ENCODE results near the gene STUB1.
A peak's percentile ranks its signal among the peaks of the same experiment; 100 is the strongest.

Gene STUB1

GRCh38 chr16:660459-661183 lies 19.6 kb upstream of the STUB1 start:
- H3K27ac ChIP-seq, result peak overlapping the region in 6 of 21 experiments; percentile 8 to 69 (median 50)

GRCh38 chr16:661184-661821 lies 18.9 kb upstream of the STUB1 start:
- H3K27ac ChIP-seq, result peak overlapping the region in 5 of 21 experiments; percentile 30 to 69 (median 42)
- no peak overlapping the region for H3K4me3 ChIP-seq

More at GRCh38 chr16:660459-661183, 19.6 kb upstream of the STUB1 start:
- H3K4me3 ChIP-seq, result no peak overlapping the region

GRCh38 chr16:662095-662494 lies 18.1 kb upstream of the STUB1 start:
- H3K4me3 ChIP-seq, result no peak overlapping the region
- no peak overlapping the region for H3K27ac ChIP-seq

GRCh38 chr16:662597-662996 lies 17.6 kb upstream of the STUB1 start:
- Histone ChIP-seq H3K27ac (no peak overlapping the region), H3K4me3 (no peak overlapping the region)

GRCh38 chr16:666572-666971 lies 13.6 kb upstream of the STUB1 start:
- Histone ChIP-seq H3K4me3 (no peak overlapping the region), H3K27ac (peak overlapping the region in 1 of 21 experiments; percentile 28)

- Histone ChIP-seq H3K4me3 (peak overlapping the region in 5 of 7 experiments; percentile 83 to 98 (median 96)), H3K27ac (peak overlapping the region in 20 of 21 experiments; percentile 5 to 96 (median 90))
Observed at GRCh38 chr16:667113-667779, 13.0 kb upstream of the STUB1 start.

GRCh38 chr16:667780-668518 lies 12.3 kb upstream of the STUB1 start, which contains the start of gene RHOT2:
Gene RHOT2 (plus strand): TSS chr16:668132. CDS start chr16:668200, 68 bp downstream.
- H3K27ac ChIP-seq, result peak within 1 kb of the TSS; percentile 82 to 98 (median 93)

GRCh38 chr16:668519-669171 lies 11.6 kb upstream of the STUB1 start:
- peak overlapping the region; percentile 82 to 98 (median 93) for H3K27ac ChIP-seq
- peak overlapping the region; percentile 70 to 98 (median 94) for H3K4me3 ChIP-seq

More at GRCh38 chr16:667780-668518, 12.3 kb upstream of the STUB1 start, which contains the start of gene RHOT2:
- H3K4me3 ChIP-seq, result peak within 1 kb of the TSS; percentile 70 to 98 (median 94)

GRCh38 chr16:669666-670065 lies 10.5 kb upstream of the STUB1 start:
- Histone ChIP-seq H3K4me3 (no peak overlapping the region), H3K27ac (peak overlapping the region in 1 of 21 experiments; percentile 98)

- Histone ChIP-seq H3K27ac (no peak overlapping the region), H3K4me3 (no peak overlapping the region)
Observed at GRCh38 chr16:670485-671352, 9.5 kb upstream of the STUB1 start.

GRCh38 chr16:671353-672131 lies 8.7 kb upstream of the STUB1 start:
- no peak overlapping the region for H3K27ac ChIP-seq
- H3K4me3 ChIP-seq, result no peak overlapping the region

- Histone ChIP-seq H3K27ac (no peak overlapping the region), H3K4me3 (no peak overlapping the region)
Observed at GRCh38 chr16:672371-672770, 7.8 kb upstream of the STUB1 start.

- H3K4me3 ChIP-seq, result no peak overlapping the region
- no peak overlapping the region for H3K27ac ChIP-seq
Observed at GRCh38 chr16:672851-673250, 7.4 kb upstream of the STUB1 start.

- H3K4me3 ChIP-seq, result no peak overlapping the region
- H3K27ac ChIP-seq, result no peak overlapping the region
Observed at GRCh38 chr16:673399-673991, 6.7 kb upstream of the STUB1 start.

- H3K4me3 ChIP-seq, result no peak overlapping the region
- no peak overlapping the region for H3K27ac ChIP-seq
Observed at GRCh38 chr16:674214-674881, 5.9 kb upstream of the STUB1 start.
